Measurements from ENCODE around the gene OSBPL10. TPM values are rescaled to one million over a fixed set of nuclear protein-coding genes. Genes with fewer than 3 reads are reported as not detected.
A peak's percentile ranks its signal among the peaks of the same experiment; 100 is the strongest.

OSBPL10 gene
- total and polyA plus RNA-seq, 8 donors: 26.6 to 42.6 (median 38.6) TPM

GRCh38 chr3:31616711-31617110 lies 364.4 kb downstream of the OSBPL10 start:
- ATAC-seq (no peak), DNase-seq (peak in 1 of 4 donors; percentile 24)
- Histone ChIP-seq H3K4me3 (no peak overlapping the region), H3K9me3 (no peaks in the 10 kb centered on the region), H3K4me1 (peaks cover 0 to 24% of the 10 kb centered on the region in 2 donors), H3K27ac (no peak overlapping the region), H3K36me3 (peaks cover 0 to 28% of the 10 kb centered on the region in 2 donors), H3K27me3 (no peaks in the 10 kb centered on the region)
- intact Hi-C loops (cut with DNase I): loop anchor here in 1 of 2 donors (10.0 kb wide), 1 partner anchor 148 kb away; no protein-coding TSS in a partner anchor
- no peak for TF ChIP-seq CTCF (IDR thresholded peaks at IDR 0.05)

DNA sequence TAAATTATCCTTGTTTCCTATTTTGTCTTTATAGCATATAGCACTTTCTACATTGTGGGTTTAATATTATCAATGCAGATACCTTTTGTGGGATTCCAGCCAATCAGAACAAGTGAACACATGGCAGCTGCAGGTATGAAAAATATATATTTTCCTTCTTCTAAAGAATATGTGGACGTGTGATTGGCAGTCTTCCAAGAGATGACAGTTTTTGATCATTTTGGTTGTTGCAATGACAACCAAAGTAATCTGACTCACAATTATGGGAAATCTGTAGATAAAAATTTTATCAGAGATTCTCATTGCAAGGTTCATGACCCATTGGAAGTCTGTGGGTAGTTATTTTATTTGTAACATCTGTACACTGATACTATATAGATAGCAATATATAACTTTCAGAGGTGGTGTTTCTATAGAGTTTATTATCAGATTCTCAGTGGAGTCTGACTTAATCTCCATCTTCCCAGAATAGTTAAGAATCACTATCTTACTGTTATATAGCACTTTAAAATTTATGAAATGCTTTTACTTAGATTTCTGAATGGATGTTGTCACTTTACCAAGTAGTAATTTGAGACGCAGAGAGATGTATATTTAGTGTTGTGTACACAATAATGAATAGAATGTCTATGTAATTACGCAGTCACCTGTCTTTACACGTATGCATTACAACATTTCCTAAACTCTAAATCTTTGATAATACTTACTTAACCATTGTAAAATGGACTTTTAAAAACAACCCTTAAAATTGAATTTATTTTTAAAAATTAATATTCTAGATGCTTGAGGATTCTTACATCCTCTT lies 365.8 kb downstream of the OSBPL10 start:
- Histone ChIP-seq H3K27ac (no peak overlapping the region), H3K9me3 (no peaks in the 10 kb centered on the region), H3K36me3 (peaks cover 0 to 18% of the 10 kb centered on the region in 2 donors), H3K27me3 (no peaks in the 10 kb centered on the region), H3K4me3 (no peak overlapping the region), H3K4me1 (peaks cover 0 to 24% of the 10 kb centered on the region in 2 donors)
- DNase-seq: no peak
- intact Hi-C loops (cut with DNase I): loop anchor here in 1 of 2 donors (10.0 kb wide), 1 partner anchor 150 kb away; no protein-coding TSS in a partner anchor
- ATAC-seq: no peak
- no peak for TF ChIP-seq CTCF (IDR thresholded peaks at IDR 0.05)

DNA sequence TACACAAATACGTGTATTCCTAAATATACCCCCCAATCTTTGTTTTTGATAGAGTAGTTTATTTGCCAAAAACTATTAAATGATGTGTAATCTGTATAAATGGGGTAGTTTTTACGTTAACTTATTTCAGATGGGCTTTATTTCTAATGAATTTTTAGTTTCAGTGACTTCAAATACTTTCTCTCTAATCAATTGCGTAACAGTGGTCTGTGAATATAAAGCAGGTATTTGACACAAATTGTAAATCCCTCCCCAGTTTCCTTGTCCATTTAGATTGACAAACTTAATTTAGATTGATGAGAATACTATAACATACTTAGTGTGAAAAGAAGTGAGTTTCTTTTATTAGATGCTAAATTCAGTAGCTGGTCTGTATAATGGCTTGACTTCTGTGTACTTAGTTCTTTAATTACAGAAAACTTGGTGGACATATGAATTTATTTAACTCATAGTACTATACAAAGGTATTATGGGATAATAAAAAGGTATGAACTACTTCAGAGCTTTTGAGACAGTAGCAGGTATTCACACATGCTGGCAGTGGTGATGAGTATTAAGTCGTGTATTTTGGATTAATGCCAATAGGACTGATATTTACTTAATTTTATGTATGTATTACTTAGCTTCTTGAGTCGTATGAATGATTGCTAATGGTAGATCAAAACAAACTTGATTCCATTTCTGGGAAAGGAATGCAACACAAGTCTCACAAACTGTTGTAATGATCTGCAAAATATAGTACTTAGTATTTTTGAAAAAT lies 366.7 kb downstream of the OSBPL10 start:
- no peak for TF ChIP-seq CTCF (IDR thresholded peaks at IDR 0.05)
- Histone ChIP-seq H3K4me3 (no peak overlapping the region), H3K9me3 (no peaks in the 10 kb centered on the region), H3K27ac (no peak overlapping the region), H3K27me3 (no peaks in the 10 kb centered on the region), H3K36me3 (peaks cover 0 to 9% of the 10 kb centered on the region in 2 donors), H3K4me1 (peaks cover 0 to 24% of the 10 kb centered on the region in 2 donors)
- ATAC-seq (no peak), DNase-seq (no peak)
- intact Hi-C loops (cut with DNase I): loop anchor here in 1 of 2 donors (5.0 to 10.0 kb wide), 2 partner anchors 150 to 528 kb away; no protein-coding TSS in a partner anchor

GRCh38 chr3:31613654-31614053 lies 367.4 kb downstream of the OSBPL10 start:
- no peak overlapping the region for H3K4me3 ChIP-seq
- TF ChIP-seq CTCF (IDR thresholded peaks at IDR 0.05): no peak
- intact Hi-C loops (cut with DNase I): loop anchor here in 1 of 2 donors (5.0 to 10.0 kb wide), 2 partner anchors 151 to 529 kb away; no protein-coding TSS in a partner anchor
- H3K27me3 ChIP-seq: no peaks in the 10 kb centered on the region
- H3K27ac ChIP-seq: no peak overlapping the region
- DNase-seq (no peak), ATAC-seq (no peak)
- H3K36me3 ChIP-seq: peaks cover 0 to 2% of the 10 kb centered on the region in 2 donors
- H3K4me1 ChIP-seq: peaks cover 0 to 24% of the 10 kb centered on the region in 2 donors
- no peaks in the 10 kb centered on the region for H3K9me3 ChIP-seq
